Transverse colon (tissue), 3 donors: ENCODE measurements around the gene ROBO1.

Experiments used
- CTCF ChIP-seq, 5 experiments: fragments of 200-600 bp in 3 of 5; fragments of 450-650 bp in 2 of 5; sonication (generic) in 3 of 5; IDR thresholded peaks; 1 replicate in 2 of 5; 2 replicates in 3 of 5; pipeline ENCODE4 v1.5.1; 2016 to 2017; ENCODE audit warnings: antibody characterized with exemption in 5 of 5, inconsistent platforms in 3 of 5, mild to moderate bottlenecking in 2 of 5, moderate library complexity in 1 of 5
- EP300 ChIP-seq: sonication (generic); formaldehyde crosslinking; IDR thresholded peaks from one replicate; pipeline ENCODE4 v1.6.1; 2017; ENCODE audit warnings: antibody characterized with exemption, low read depth
- POLR2A ChIP-seq: fragments of 450-650 bp; IDR thresholded peaks from one replicate; pipeline ENCODE4 v1.6.1; 2016; ENCODE audit warnings: antibody characterized with exemption, mild to moderate bottlenecking, moderate library complexity

DNA sequence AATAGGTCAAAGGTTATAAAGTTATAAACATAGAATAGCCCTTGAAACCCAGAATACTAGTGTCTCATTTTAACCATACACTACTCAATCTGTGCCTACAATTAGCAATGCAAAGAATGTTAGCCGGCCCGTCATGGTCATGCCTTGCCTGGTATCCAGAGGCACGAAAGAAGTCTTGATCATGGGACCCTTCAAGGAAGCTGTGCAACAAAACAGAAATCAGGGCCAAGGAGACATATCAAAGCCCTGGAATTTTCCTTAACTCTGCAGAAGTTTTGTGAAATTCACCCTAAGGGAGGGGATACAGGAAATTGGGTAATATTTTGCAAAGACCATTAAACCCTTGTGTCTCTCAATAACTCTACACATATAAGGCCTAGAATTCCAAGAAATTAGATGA lies 482.4 kb downstream of the ROBO1 start:
- TF ChIP-seq POLR2A (no peak), CTCF (IDR thresholded peaks at IDR 0.05) (no peak), EP300 (no peak)
